D341Med (cell line): ENCODE results near the gene BRSK2.
"Not testable (repeated sequence)": the region's sequence is repeated elsewhere in the genome, so short reads cannot be mapped to it uniquely, and the experiment has no call there.

Source experiments
- DNase-seq: peaks from one replicate; pipeline ENCODE4 v3.0.0; 2012; ENCODE audit warnings: low spot score

The BRSK2 gene

GRCh38 chr11:1409852-1410125 lies 20.1 kb downstream of the BRSK2 start:
- not testable (repeated sequence) for DNase-seq

- no peak for DNase-seq
Observed at GRCh38 chr11:1410366-1411291, 20.9 kb downstream of the BRSK2 start.

GRCh38 chr11:1411301-1411700 lies 21.6 kb downstream of the BRSK2 start:
- DNase-seq, result no peak

- not testable (repeated sequence) for DNase-seq
Observed at GRCh38 chr11:1411739-1412138, 22.0 kb downstream of the BRSK2 start.

GRCh38 chr11:1412377-1413095 lies 22.8 kb downstream of the BRSK2 start:
- DNase-seq, result no peak

- DNase-seq, result no peak
Observed at GRCh38 chr11:1414650-1415049, 24.9 kb downstream of the BRSK2 start.

GRCh38 chr11:1415631-1416030 lies 25.9 kb downstream of the BRSK2 start:
- DNase-seq, result no peak

GRCh38 chr11:1418192-1418795 lies 28.6 kb downstream of the BRSK2 start:
- not testable (repeated sequence) for DNase-seq

GRCh38 chr11:1419811-1420210 lies 30.1 kb downstream of the BRSK2 start:
- DNase-seq, result no peak

- no peak for DNase-seq
Observed at GRCh38 chr11:1421291-1421690, 31.6 kb downstream of the BRSK2 start.

GRCh38 chr11:1422481-1422880 lies 32.7 kb downstream of the BRSK2 start:
- DNase-seq, result no peak

GRCh38 chr11:1422981-1423380 lies 33.2 kb downstream of the BRSK2 start:
- no peak for DNase-seq

- DNase-seq, result not testable (repeated sequence)
Observed at GRCh38 chr11:1423406-1423805, 33.7 kb downstream of the BRSK2 start.

GRCh38 chr11:1425006-1425405 lies 35.3 kb downstream of the BRSK2 start:
- no peak for DNase-seq

GRCh38 chr11:1425439-1425838 lies 35.7 kb downstream of the BRSK2 start:
- DNase-seq, result no peak

GRCh38 chr11:1428762-1429316 lies 39.1 kb downstream of the BRSK2 start:
- DNase-seq, result no peak

- no peak for DNase-seq
Observed at GRCh38 chr11:1433568-1433967, 43.8 kb downstream of the BRSK2 start.

- DNase-seq, result no peak
Observed at GRCh38 chr11:1433977-1434640, 44.4 kb downstream of the BRSK2 start.

- not testable (repeated sequence) for DNase-seq
Observed at GRCh38 chr11:1435479-1435819, 45.7 kb downstream of the BRSK2 start.

GRCh38 chr11:1435820-1436467 lies 46.2 kb downstream of the BRSK2 start:
- DNase-seq, result peak; percentile 64

- no peak for DNase-seq
Observed at GRCh38 chr11:1436468-1437039, 46.8 kb downstream of the BRSK2 start.
